ENCODE results near the gene MDC1. TPM values are rescaled to one million over a fixed set of nuclear protein-coding genes. Genes with fewer than 3 reads are reported as not detected.

Gene MDC1
- total RNA-seq, 4 donors from 2014 or later, result 9.8 to 16.7 (median 13.1) TPM

GRCh38 chr6:30712441-30712945 is 4.6 kb downstream of the MDC1 start:
- Histone ChIP-seq H3K27ac (no peak overlapping the region), H3K4me3 (no peak overlapping the region), H3K9me3 (no peaks in the 10 kb centered on the region), H3K36me3 (peaks cover 0 to 73% of the 10 kb centered on the region in 2 donors), H3K4me1 (peaks cover 0 to 10% (median 7%) of the 10 kb centered on the region in 3 donors), H3K27me3 (no peaks in the 10 kb centered on the region)
- ATAC-seq, result no peak
- 92 to 96% methylated on average over 4 to 5 of the region's 7 CpGs for WGBS, 2 donors (ENCODE audit: low coverage in 1 of 2)
- no peak for TF ChIP-seq POLR2A (IDR thresholded peaks at IDR 0.05)
- no peak for TF ChIP-seq POLR2AphosphoS5 (IDR thresholded peaks at IDR 0.05)
- TF ChIP-seq EP300 (IDR thresholded peaks at IDR 0.05), result no peak
- no peak for TF ChIP-seq CTCF (IDR thresholded peaks at IDR 0.05)

- Histone ChIP-seq H3K9me3 (no peaks in the 10 kb centered on the region), H3K27me3 (no peaks in the 10 kb centered on the region), H3K4me3 (no peak overlapping the region), H3K36me3 (peaks cover 0 to 79% of the 10 kb centered on the region in 2 donors), H3K4me1 (peaks cover 0 to 10% (median 7%) of the 10 kb centered on the region in 3 donors), H3K27ac (no peak overlapping the region)
- no peak for ATAC-seq
- TF ChIP-seq POLR2AphosphoS5 (IDR thresholded peaks at IDR 0.05) (no peak), EP300 (IDR thresholded peaks at IDR 0.05) (no peak), POLR2A (IDR thresholded peaks at IDR 0.05) (no peak), CTCF (IDR thresholded peaks at IDR 0.05) (no peak)
- 73 to 88% methylated on average over 1 of the region's 1 CpG for WGBS, 2 donors (ENCODE audit: low coverage in 1 of 2)
Observed at GRCh38 chr6:30711758-30712380, 5.2 kb downstream of the MDC1 start.

- H3K36me3 ChIP-seq, result peaks cover 0 to 98% of the 10 kb centered on the region in 2 donors
- H3K4me1 ChIP-seq, result no peaks in the 10 kb centered on the region
- TF ChIP-seq POLR2A (IDR thresholded peaks at IDR 0.05) (no peak), EP300 (IDR thresholded peaks at IDR 0.05) (no peak), POLR2AphosphoS5 (IDR thresholded peaks at IDR 0.05) (no peak), CTCF (IDR thresholded peaks at IDR 0.05) (no peak)
- no peak overlapping the region for H3K4me3 ChIP-seq
- WGBS, 2 donors (ENCODE audit: low coverage in 1 of 2), result 96 to 100% methylated on average over 2 of the region's 2 CpGs
- no peaks in the 10 kb centered on the region for H3K27me3 ChIP-seq
- ATAC-seq, result no peak
- no peaks in the 10 kb centered on the region for H3K9me3 ChIP-seq
- no peak overlapping the region for H3K27ac ChIP-seq
Observed at GRCh38 chr6:30709101-30709868, 7.8 kb downstream of the MDC1 start.

- Histone ChIP-seq H3K4me3 (no peak overlapping the region), H3K27ac (no peak overlapping the region), H3K9me3 (no peaks in the 10 kb centered on the region), H3K4me1 (no peaks in the 10 kb centered on the region), H3K27me3 (no peaks in the 10 kb centered on the region), H3K36me3 (peaks cover 0 to 98% of the 10 kb centered on the region in 2 donors)
- no peak for TF ChIP-seq POLR2A (IDR thresholded peaks at IDR 0.05)
- no peak for ATAC-seq
- 63 to 75% methylated on average over 2 to 3 of the region's 6 CpGs for WGBS, 2 donors (ENCODE audit: low coverage in 1 of 2)
Observed at GRCh38 chr6:30707281-30707850, 9.7 kb downstream of the MDC1 start.

- WGBS, 2 donors (ENCODE audit: low coverage in 1 of 2), result 78% methylated on average over 3 of the region's 4 CpGs; no CpG with 5 or more reads in 1 of the 2 donors
- no peaks in the 10 kb centered on the region for H3K27me3 ChIP-seq
- H3K36me3 ChIP-seq, result peaks cover 0 to 97% of the 10 kb centered on the region in 2 donors
- H3K27ac ChIP-seq, result no peak overlapping the region
- H3K4me1 ChIP-seq, result no peaks in the 10 kb centered on the region
- H3K4me3 ChIP-seq, result no peak overlapping the region
- TF ChIP-seq EP300 (IDR thresholded peaks at IDR 0.05), result no peak
- no peak for TF ChIP-seq POLR2A (IDR thresholded peaks at IDR 0.05)
- no peak for TF ChIP-seq CTCF (IDR thresholded peaks at IDR 0.05)
- TF ChIP-seq POLR2AphosphoS5 (IDR thresholded peaks at IDR 0.05), result no peak
- H3K9me3 ChIP-seq, result no peaks in the 10 kb centered on the region
- no peak for ATAC-seq
Observed at GRCh38 chr6:30705620-30706019, 11.5 kb downstream of the MDC1 start.

Measured in gastroesophageal sphincter (tissue), 4 donors.